Stimulated activated naive CD8-positive, alpha-beta T cell treated with anti-CD3 and anti-CD28 coated beads, Interleukin-15, Interleukin-2, amounts not matched to agents 100 U/mL and 50 U/mL, for 24 hours (primary cell): Measurements from ENCODE around the gene SLC16A12.
"Not testable (repeated sequence)": the region's sequence is repeated elsewhere in the genome, so short reads cannot be mapped to it uniquely, and the experiment has no call there.

Source experiments
- ATAC-seq: fragments of 150-1000 bp; cut with Tn5 transposase; one replicate; pipeline ENCODE4 v1.10.0; 2021
- DNase-seq: peaks from one replicate; pipeline ENCODE4 v3.0.0; 2021

SLC16A12 gene

GRCh38 chr10:89470628-89471027, 64.8 kb downstream of the SLC16A12 start:
- ATAC-seq, result no peak
- no peak for DNase-seq

GRCh38 chr10:89469517-89469916, 65.9 kb downstream of the SLC16A12 start:
- DNase-seq, result no peak
- no peak for ATAC-seq

GRCh38 chr10:89468191-89468965, 67.0 kb downstream of the SLC16A12 start:
- DNase-seq (no peak), ATAC-seq (no peak)

GRCh38 chr10:89466599-89467035, 68.8 kb downstream of the SLC16A12 start:
- no peak for DNase-seq

GRCh38 chr10:89465196-89465595, 70.2 kb downstream of the SLC16A12 start:
- DNase-seq, result no peak
- ATAC-seq, result no peak

More at GRCh38 chr10:89466599-89467035, 68.8 kb downstream of the SLC16A12 start:
- no peak for ATAC-seq

GRCh38 chr10:89463846-89464537, 71.4 kb downstream of the SLC16A12 start:
- ATAC-seq, result no peak

GRCh38 chr10:89458784-89459183, 76.6 kb downstream of the SLC16A12 start:
- DNase-seq, result no peak
- ATAC-seq, result no peak

More at GRCh38 chr10:89463846-89464537, 71.4 kb downstream of the SLC16A12 start:
- DNase-seq, result no peak

GRCh38 chr10:89458291-89458690, 77.1 kb downstream of the SLC16A12 start:
- DNase-seq (no peak), ATAC-seq (no peak)

GRCh38 chr10:89454561-89455347, 80.6 kb downstream of the SLC16A12 start:
- no peak for DNase-seq
- ATAC-seq, result no peak

GRCh38 chr10:89452193-89452592, 83.2 kb downstream of the SLC16A12 start:
- no peak for ATAC-seq
- no peak for DNase-seq

- DNase-seq, result no peak
- ATAC-seq, result no peak
These were observed 84.5 kb downstream of the SLC16A12 start for GRCh38 chr10:89450901-89451300.

GRCh38 chr10:89444819-89445218, 90.6 kb downstream of the SLC16A12 start:
- ATAC-seq, DNase-seq: not testable (repeated sequence)

GRCh38 chr10:89442289-89442688, 93.1 kb downstream of the SLC16A12 start:
- ATAC-seq (no peak), DNase-seq (no peak)

GRCh38 chr10:89440226-89441009, 95.0 kb downstream of the SLC16A12 start:
- ATAC-seq (no peak), DNase-seq (no peak)

- DNase-seq (no peak), ATAC-seq (no peak)
These were observed 96.9 kb downstream of the SLC16A12 start for GRCh38 chr10:89438525-89438924.

GRCh38 chr10:89431977-89432376, 103.4 kb downstream of the SLC16A12 start:
- no peak for DNase-seq
- no peak for ATAC-seq

GRCh38 chr10:89428877-89429276, 106.5 kb downstream of the SLC16A12 start:
- DNase-seq (no peak), ATAC-seq (no peak)

- DNase-seq, result no peak
- no peak for ATAC-seq
These were observed 107.8 kb downstream of the SLC16A12 start for GRCh38 chr10:89427629-89428028.

- no peak for DNase-seq
- ATAC-seq, result peak; percentile 63
These were observed 109.0 kb downstream of the SLC16A12 start for GRCh38 chr10:89426230-89426868.

- DNase-seq (no peak), ATAC-seq (no peak)
These were observed 110.4 kb downstream of the SLC16A12 start for GRCh38 chr10:89425000-89425399.

- no peak for DNase-seq
These were observed 114.3 kb downstream of the SLC16A12 start for GRCh38 chr10:89421018-89421476.

More at GRCh38 chr10:89421018-89421476, 114.3 kb downstream of the SLC16A12 start:
- ATAC-seq, result no peak
